Limb (tissue), 2 donors: ENCODE results near the gene MMP2.

Experiments
- DNase-seq, 2 donors: peaks; one replicate each; pipeline ENCODE4 v3.0.0-alpha.2; 2016; ENCODE audit errors: extremely low spot score in 2 of 2

MMP2 gene

GRCh38 chr16:55478827-55479429 is at the start of gene MMP2:
Gene MMP2 (plus strand): TSS chr16:55479198. CDS start chr16:55479480, 282 bp downstream.
- peak; percentile 86 to 88 for DNase-seq

GRCh38 chr16:55433030-55433429 is 46.0 kb upstream of the MMP2 start:
- DNase-seq, result no peak

- DNase-seq, result no peak
Measured at GRCh38 chr16:55433535-55433934, 45.5 kb upstream of the MMP2 start.

DNA sequence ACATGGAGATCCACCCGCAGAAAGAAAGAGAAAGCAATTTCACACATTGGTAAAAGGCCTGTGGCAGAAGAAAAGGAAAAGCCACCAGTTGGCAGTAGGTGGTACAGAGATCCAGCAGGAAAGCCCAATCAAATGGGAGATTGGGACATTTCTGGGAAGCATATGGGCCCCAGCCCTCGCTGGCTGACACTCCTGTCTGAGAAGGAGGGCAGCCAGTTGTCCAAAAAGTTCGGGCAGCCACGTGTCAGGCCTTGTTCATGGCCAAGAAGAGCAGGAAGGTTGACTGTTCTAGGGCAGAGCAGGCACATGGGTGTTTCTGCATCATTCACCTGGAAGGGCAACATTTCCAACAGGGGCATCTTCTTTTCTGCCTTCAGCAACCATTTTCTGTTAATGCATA is 45.0 kb upstream of the MMP2 start:
- DNase-seq, result no peak

DNA sequence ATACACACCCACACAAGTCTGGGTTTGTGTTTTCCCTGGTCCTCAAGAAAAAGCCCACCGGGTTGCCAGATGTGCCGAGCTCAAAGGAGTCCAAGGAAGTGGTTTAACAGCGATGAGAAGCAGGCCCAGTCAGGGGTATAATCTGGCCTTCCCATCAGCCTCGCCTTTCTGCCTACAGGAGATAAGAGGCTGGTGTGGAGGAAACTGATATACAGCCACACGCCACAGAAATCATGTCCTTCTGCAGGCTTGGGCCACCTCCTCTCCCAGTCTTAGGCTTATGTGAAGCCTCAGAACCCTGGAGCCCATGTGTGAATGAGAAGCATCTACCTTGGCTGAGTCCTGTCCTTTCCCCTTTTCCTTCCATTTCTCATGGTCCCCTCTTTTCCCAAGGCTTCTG is 43.6 kb upstream of the MMP2 start:
- DNase-seq, result no peak

- no peak for DNase-seq
Measured at GRCh38 chr16:55436587-55436986, 42.4 kb upstream of the MMP2 start.

DNA sequence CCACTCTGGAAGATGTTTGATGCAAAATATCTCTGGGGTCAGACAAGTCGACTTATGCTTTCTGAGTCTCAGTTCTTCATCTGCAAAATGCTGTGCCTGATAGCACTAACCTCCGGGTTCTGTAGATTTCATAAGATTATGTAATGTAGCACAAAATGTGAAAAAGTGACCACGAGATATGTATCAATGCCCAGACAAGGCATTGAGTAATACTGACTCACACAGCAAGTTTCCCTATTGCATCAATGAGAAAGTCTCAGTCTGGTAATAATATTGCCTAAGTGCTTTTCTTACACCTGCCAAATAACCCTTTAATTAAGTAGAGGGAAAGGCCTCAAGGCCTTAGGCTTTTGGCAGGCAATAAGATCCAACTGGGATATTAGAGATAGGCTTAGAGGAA is 41.4 kb upstream of the MMP2 start:
- no peak for DNase-seq

GRCh38 chr16:55438281-55438680 is 40.7 kb upstream of the MMP2 start:
- DNase-seq, result no peak

DNA sequence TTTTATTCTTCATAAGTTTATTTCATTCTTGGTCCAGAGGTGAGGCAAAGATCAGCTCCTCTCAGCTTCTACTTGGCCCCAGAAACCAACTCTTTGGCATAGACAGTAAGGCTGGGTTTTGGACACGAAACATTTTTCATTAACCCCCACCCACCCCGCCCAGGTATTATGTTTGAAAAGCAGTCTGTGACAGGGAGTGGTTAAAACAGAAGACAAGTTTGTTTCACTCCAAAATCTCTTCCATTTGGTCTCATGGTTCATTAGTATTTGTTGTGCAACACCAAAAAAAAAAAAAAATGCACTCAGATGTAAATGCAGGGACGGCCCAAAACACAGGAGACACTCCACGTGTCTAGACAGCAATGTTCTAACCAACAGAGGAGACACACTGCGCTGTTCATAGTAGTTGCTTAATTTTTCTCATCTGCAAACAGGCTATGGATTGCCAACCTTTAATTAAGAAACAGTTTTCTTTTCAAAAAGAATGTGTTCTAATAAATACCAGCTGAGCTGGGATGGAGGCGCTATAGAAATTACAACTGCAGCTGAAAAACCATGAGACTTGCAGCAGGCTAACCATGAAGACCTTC is 39.8 kb upstream of the MMP2 start:
- DNase-seq, result no peak

- no peak for DNase-seq
Measured at GRCh38 chr16:55443434-55444346, 35.3 kb upstream of the MMP2 start.

DNA sequence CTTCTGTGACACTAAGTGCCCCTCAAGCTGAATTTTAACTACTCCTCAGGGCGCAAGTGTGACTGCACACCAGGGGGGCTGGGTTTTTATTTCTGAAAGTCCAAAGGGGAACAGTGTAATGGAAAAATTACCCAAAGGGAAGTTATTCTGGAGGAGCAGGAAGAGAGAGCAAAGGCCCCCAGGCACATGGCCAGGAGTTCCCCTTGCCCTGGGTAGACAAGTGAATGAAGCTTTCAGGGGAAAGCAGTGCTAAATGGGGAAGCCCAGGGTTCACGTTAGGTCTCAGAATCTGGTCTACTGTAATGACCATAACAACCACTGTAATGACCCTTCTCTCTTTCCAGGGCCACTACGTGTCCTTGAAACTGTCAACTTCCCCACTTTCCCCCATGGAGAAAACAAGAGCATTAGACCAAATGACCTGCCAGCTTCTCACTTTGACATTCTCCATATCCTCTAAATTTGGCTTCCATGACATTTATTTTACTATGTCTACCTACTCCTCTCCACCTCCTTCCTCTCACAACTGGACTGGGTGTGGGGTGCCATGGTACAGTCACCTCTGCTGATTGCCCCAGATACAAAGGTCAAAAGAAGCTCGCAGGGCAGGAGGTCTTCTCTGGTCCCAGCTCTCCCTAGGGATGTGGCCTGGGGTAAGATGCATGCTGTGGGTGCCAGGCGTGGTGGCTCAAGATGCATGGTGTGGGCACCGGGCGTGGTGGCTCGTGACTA is 34.1 kb upstream of the MMP2 start:
- no peak for DNase-seq

- DNase-seq, result no peak
Measured at GRCh38 chr16:55447231-55447630, 31.8 kb upstream of the MMP2 start.

- DNase-seq, result no peak
Measured at GRCh38 chr16:55452996-55453395, 26.0 kb upstream of the MMP2 start.

- DNase-seq, result no peak
Measured at GRCh38 chr16:55453909-55454308, 25.1 kb upstream of the MMP2 start.

DNA sequence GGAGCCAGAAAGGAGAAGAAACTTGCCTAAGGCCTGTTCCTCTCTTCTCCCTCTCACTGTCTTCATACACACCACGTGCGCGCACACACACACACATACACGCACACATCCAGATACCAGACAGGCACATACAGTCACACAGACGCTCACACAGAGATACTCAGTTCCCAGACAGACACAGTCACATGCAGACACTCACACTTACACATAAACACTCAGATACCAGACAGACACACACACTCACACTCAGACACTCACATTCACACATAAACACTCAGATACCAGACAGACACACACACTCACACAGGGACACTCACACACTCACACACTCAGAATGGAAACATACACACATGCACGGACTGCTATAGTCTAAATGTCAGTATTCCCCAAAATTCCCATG is 24.1 kb upstream of the MMP2 start:
- no peak for DNase-seq

GRCh38 chr16:55462241-55462640 is 16.8 kb upstream of the MMP2 start:
- DNase-seq, result no peak

DNA sequence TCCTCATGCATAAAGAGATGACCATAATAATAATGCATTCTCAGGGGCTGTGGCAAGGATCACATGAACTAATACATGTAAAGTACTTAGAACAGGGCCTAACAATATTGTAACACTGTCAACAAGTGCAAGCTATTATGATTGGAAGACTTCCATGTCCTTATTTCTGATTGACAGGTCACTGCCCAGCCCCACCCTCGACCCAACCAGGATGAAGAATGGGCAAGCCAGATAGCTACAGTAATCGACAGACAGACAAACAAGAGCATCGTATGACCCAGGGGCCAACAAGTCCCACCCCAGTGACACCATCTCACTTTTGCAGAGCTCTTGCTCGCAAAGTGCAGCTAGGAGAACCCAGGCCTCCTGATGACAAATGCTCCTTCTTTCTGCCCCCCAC is 14.6 kb upstream of the MMP2 start:
- no peak for DNase-seq

- peak; percentile 88 to 95 for DNase-seq
Measured at GRCh38 chr16:55465077-55465896, 13.7 kb upstream of the MMP2 start.

DNA sequence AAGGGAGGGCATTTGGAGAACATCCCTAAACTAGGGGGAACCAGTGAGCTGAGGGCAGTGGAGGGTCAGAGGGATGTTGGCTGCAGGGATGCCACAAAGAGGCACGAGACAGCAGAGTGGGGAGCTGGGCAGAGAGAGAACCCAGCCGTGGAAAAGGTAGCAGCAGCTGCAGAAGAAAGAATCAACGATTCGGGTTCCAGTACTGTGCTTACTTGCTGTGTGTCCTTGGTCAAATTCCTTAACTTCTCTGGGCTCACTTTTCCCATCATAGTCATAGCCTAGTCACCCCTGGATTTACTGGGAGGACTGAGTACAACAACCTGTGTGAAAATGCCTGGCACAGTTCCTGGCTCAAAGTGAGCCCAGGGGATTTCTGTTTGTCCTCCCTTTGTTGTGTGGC is 12.8 kb upstream of the MMP2 start:
- DNase-seq, result no peak

DNA sequence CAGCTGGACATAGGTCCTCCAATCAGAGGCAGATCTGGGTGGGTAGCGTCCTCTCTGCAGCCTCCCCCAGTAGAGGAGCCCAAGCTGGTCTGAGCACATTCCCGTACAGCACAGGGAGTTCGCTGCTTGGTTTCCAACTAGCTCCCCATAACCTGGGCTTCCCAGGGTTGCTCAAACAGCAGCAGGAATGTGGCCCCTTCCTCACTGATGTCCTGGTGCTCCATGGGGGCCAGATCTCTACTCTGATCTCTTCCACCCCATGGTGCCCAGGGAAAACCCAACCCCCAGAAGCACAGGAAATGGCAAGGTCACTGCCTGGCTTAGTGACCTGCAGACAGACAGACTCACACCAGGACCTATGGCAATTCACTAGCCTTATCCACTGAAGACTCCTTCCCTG is 11.1 kb upstream of the MMP2 start:
- DNase-seq, result no peak

DNA sequence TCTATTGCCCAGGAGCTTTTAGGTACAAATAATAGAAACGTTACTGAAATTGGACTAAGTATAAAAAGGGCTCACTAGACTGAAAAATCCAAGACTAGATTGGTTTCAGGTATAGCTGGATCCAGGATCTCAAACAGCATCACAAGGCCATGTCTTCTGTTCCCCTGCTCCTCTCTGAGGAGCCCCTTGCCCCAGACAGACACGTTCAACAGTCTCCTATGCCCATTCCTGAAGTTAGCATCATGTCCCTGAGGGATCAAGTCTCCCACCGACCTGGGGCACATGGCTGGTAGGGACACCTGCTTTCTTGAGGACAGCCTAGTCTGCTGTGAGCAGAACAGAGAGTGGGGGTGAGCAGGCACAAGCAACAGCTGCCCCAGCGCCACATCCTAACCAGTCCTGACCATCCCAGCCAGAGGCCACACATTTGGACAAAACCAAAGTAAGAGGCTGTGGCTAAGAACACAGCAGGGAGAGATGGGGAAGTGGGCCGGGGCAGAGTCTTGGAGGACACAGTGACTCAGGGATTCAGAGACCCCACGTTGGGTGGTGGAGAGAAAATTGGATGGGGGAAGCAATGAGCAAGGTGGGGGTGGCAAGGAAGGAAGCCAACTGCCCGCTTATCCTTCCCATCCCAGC is 10.5 kb upstream of the MMP2 start:
- DNase-seq, result no peak
